Measurements from ENCODE around the gene PPFIA3.
"Not testable (repeated sequence)": the region's sequence is repeated elsewhere in the genome, so short reads cannot be mapped to it uniquely, and the experiment has no call there.

The PPFIA3 gene

DNA sequence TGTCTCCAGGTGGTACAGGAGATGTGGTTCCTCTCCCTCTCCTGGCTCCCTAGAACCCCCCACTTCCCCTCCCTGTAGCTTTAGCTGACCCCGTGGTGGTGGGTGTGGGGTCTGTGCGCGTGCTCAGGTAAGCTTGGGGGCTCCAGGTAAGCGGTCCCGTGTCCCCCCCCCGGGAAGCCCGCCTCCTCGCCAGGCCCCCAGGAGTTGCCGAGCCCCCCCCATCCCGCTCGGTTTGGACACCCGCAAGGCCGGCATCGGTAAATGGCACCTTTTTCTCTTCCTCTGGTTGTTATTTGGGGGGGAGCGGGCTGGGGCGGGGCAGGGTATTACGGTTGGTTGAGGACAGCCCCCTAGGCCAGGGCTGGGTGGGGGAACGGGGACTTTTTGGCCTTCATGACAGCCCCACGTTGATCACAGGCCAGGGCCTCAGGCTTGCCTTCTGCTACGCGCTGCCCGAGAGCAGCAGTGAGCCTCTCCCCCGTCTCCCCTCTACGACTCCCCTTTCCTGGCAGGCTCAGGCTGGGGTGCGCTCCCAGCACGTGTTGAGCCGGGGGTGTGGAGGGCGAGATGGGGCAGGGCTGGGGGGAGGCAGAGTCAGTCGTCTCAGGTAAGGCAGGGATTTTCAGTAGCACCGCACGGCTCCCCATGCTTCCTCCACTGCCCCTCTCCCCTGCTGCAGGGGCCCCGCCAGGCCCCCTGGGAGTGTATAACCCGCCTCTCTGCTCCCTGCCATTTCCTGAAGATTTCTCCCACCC, 15.8 kb upstream of the PPFIA3 start:
- DNase-seq (ENCODE audit: low spot score) = no peak

DNA sequence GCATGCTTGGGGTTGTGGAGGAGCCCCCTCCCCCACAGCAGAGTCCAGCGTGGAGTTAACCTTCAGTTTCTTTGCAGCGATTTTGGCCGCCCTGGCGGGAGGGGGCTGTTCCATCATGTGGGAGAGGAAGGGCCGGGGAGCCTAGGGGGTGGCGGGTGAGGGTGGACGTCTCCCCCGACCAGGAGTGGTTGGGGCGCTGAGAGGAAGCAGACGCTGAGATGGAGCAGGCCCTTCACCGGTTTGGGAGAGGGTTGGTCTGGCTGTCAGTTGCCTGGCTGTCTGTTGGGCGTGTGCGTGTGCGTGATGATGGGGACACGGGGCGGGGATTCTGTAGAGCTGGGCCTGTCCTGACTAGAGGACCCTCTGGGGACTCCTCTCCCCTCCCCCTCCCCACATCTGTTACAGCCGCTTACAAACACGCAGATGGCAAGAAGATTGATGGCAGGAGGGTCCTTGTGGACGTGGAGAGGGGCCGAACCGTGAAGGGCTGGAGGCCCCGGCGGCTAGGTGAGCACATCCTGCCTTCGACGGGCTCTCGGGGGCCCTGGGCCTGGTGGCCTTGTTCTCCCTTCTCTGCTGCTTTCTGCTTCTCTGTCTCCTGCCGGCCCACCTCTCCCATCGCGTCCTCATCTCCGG, 15.0 kb upstream of the PPFIA3 start:
- DNase-seq (ENCODE audit: low spot score) = no peak

DNA sequence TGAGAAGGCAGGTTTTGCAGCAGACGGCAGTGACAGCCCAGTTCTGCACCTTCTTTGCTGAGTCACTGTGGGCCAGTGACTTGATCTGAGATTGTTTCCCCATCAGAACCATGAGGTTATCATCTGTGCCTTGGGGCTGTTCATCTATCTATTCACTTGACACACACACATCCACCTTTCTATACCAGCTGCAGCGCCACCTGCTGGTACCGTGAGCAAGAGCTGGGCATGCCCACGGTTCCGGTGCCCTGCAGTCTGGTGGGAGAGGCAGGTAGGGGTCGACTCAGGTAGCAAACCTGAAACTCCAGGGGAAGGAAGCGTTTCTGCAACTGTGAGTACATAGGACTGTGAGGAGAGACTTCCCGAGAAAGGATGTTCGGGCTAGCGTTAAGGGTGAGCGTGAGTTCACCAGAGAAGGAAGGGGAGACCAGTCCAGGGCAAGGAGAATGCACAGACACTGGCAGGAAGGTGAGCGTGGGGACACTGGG, 12.7 kb upstream of the PPFIA3 start:
- peak; percentile 52 for DNase-seq (ENCODE audit: low spot score)

- no peak for DNase-seq (ENCODE audit: low spot score)
Measured at GRCh38 chr19:49107625-49108459, 11.5 kb upstream of the PPFIA3 start.

- no peak for DNase-seq (ENCODE audit: low spot score)
Measured at GRCh38 chr19:49109051-49109450, 10.3 kb upstream of the PPFIA3 start.

DNA sequence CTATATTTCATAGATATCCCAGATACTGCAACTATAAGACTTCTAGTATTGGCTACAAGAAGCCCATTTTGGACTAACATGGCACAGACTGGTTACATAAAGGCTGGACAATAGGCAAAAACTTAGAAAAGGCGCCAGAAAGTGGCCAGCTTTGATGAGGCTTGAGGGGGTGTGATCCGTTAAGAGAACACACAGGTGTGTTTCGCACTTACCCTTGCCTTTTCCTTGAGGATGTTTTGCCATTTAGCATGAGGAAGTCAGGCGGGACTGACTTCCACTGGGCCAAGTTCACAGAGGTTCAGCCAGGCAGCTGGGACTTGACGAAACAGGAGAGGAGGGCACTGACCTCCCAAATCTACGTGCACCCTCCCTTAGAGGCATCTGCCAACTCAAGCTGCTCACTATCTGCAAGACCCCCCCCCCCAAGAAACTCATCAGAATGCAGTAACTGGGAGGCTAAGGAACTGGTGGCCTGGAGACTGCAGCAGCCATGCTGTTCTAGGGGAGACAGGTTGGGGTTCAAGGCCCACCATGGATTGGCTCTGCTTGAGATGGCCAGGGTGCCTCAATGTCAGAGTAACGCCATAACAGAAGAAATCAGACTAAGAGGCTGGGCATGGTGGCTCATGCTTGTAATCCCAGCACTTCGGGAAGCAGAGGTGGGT, 9.6 kb upstream of the PPFIA3 start:
- no peak for DNase-seq (ENCODE audit: low spot score)

- peak; percentile 37 for DNase-seq (ENCODE audit: low spot score)
Measured at GRCh38 chr19:49110567-49110966, 8.8 kb upstream of the PPFIA3 start.

GRCh38 chr19:49111218-49111998, 7.9 kb upstream of the PPFIA3 start:
- DNase-seq (ENCODE audit: low spot score) = no peak

DNA sequence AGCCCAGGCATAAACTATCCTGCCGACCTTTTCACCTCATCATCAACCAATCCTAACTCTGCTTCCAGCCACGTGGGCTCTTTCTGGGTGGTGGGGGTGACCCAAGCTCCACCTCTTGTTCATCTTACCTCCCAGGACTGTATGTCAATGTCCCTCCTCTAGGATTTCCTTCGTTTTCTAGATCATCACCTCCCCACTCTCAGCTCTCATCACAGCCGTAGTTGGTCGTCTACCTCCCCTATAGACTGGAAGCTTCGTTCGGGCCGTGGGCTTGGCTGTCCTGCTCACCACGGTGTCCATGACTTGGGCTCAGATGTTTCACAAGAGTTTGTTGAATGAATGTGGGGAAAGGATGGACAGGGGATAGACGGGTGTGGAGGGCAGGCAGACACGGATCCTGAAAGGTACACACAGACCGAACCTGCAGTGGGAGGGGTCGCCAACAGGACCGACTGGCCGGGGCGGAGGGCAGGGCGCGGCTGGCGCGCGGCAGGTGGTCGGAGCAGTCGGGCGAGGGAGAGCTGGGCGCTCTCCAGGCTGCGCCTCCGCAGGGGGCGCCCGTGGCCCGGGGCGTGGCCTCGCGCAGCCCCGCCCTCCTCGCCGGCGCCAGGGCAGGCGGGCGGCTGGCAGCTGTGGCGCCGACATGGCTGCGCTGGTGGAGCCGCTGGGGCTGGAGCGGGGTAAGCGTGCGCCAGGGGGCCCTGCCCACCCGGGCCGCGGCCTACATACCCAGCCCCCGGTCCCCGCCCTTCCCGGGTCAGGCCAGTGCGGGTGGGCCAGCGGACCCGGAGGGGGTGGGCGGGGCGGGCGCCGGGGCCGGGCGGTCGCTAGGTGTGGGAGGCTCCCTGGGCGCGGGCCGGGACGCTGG, 5.3 kb upstream of the PPFIA3 start, which contains the start of gene LIN7B:
Gene LIN7B (plus strand): TSS at position 609 of the 868 bp plus-strand sequence. CDS start 35 bp downstream, at position 644.
- DNase-seq (ENCODE audit: low spot score) = peak; percentile 94

- peak; percentile 72 for DNase-seq (ENCODE audit: low spot score)
Measured at GRCh38 chr19:49114630-49115363, 4.5 kb upstream of the PPFIA3 start.

GRCh38 chr19:49116544-49116943, 2.8 kb upstream of the PPFIA3 start:
- DNase-seq (ENCODE audit: low spot score) = no peak

- no peak for DNase-seq (ENCODE audit: low spot score)
Measured at GRCh38 chr19:49117677-49118564, 1.4 kb upstream of the PPFIA3 start.

GRCh38 chr19:49118565-49119410, 556 bp upstream of the PPFIA3 start, which contains the start of gene C19orf73:
Gene C19orf73 (minus strand): TSS chr19:49119143. CDS start chr19:49119022, 121 bp downstream.
- DNase-seq (ENCODE audit: low spot score) = peak; percentile 100

DNA sequence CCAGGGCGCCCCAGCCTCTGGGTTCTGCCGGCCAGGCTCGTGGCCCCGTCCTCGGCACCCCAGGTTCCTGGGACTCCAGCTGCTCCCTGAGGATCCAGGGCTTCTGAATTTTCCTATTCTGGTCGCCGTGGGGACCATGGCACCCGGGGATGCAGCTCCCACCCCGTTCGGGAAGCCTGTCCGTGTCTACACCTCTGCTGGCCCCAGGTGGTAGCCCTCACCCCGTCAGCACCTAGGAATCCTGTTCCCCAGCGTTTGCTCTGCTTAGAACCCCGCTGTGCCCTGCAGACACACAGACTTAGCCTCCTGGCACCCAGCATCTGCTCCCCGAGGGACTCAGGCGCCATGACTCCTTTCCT, 960 bp downstream of the PPFIA3 start:
- DNase-seq (ENCODE audit: low spot score) = no peak

DNA sequence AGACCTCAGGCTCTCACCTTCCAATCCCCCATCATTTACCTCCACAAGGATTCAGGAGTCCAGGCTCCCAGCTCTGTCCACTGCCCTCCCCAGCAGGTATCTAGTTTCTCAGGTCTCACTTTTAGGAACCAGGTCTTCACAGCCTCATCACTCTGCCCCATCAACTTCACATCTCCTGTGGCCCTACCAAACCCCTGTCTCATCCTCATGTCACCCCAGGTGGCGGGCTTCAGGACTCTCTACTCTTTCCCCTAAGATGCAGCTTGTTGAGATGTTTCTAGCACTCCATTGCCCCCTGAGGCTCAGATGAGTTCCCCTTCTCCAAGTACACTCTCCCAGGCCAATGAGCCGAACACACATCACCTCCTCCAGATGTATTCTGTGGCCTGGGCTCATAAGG, 1.5 kb downstream of the PPFIA3 start:
- no peak for DNase-seq (ENCODE audit: low spot score)

DNA sequence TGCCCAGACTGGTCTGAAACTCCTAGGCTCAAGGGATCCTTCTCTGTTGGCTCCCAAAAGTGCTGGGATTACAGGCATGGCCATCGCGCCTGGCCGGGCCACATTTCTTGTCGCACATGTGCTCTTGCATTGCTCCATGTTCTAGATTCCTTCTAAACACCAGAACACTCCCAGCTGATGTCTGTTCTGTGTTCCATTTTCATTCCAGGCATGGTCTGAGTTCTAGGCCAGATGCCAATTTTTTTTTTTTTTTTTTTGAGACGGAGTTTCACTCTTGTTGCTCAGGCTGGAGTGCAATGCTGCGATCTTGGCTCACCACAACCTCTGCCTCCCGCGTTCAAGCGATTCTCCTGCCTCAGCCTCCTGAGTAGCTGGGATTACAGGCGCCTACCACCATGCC, 2.5 kb downstream of the PPFIA3 start:
- not testable (repeated sequence) for DNase-seq (ENCODE audit: low spot score)

GRCh38 chr19:49123285-49123684, 3.9 kb downstream of the PPFIA3 start:
- DNase-seq (ENCODE audit: low spot score) = not testable (repeated sequence)

All from GM03348 (cell line).